H9 (cell line): Measurements from ENCODE around the gene FICD. TPM values are rescaled to one million over a fixed set of nuclear protein-coding genes. Genes with fewer than 3 reads are reported as not detected.

ENCODE experiments used
- DNase-seq: peaks from one replicate; pipeline ENCODE4 v3.0.0-alpha.2; 2017
- H2AFZ ChIP-seq: one replicate; pipeline ENCODE4 v1.6.1; 2013; ENCODE audit warnings: mild to moderate bottlenecking, low read length, control low read depth, moderate library complexity
- H2AK5ac ChIP-seq: 2 replicates; pipeline ENCODE4 v1.6.1; 2013; ENCODE audit warnings: low read length, control low read depth, mixed read lengths; ENCODE audit not compliant: insufficient read length
- H2BK120ac ChIP-seq: one replicate; pipeline ENCODE4 v1.6.1; 2013; ENCODE audit warnings: low read depth, mild to moderate bottlenecking, low read length, control low read depth, inconsistent platforms; ENCODE audit not compliant: poor library complexity, severe bottlenecking
- H2BK12ac ChIP-seq: 2 replicates; pipeline ENCODE4 v1.6.1; 2013; ENCODE audit warnings: low read length, control low read depth, mixed read lengths, low read depth; ENCODE audit not compliant: insufficient read length
- H2BK15ac ChIP-seq: 2 replicates; pipeline ENCODE4 v1.6.1; 2013; ENCODE audit warnings: low read depth, low read length, control low read depth
- H2BK20ac ChIP-seq: one replicate; pipeline ENCODE4 v1.6.1; 2013; ENCODE audit warnings: low read depth, mild to moderate bottlenecking, low read length, control low read depth, inconsistent platforms; ENCODE audit not compliant: poor library complexity, severe bottlenecking
- H2BK5ac ChIP-seq: 2 replicates; pipeline ENCODE4 v1.6.1; 2013; ENCODE audit warnings: low read length, control low read depth, mixed read lengths; ENCODE audit not compliant: insufficient read length
- H3K14ac ChIP-seq: 2 replicates; pipeline ENCODE4 v1.6.1; 2013; ENCODE audit warnings: low read length, control low read depth; ENCODE audit not compliant: insufficient read depth
- H3K18ac ChIP-seq: 2 replicates; pipeline ENCODE4 v1.6.1; 2013; ENCODE audit warnings: low read depth, mild to moderate bottlenecking, mixed read lengths, low read length, control low read depth; ENCODE audit not compliant: insufficient read length
- H3K23ac ChIP-seq: 2 replicates; pipeline ENCODE4 v1.6.1; 2013; ENCODE audit warnings: low read length, control low read depth, mixed read lengths, low read depth; ENCODE audit not compliant: insufficient read length
- H3K23me2 ChIP-seq: 2 replicates; pipeline ENCODE4 v1.6.1; 2013; ENCODE audit warnings: low read depth, mild to moderate bottlenecking, mixed read lengths, low read length, control low read depth; ENCODE audit not compliant: insufficient read length, poor library complexity, severe bottlenecking
- H3K27ac ChIP-seq: 2 replicates; pipeline ENCODE4 v1.5.1; 2013; ENCODE audit warnings: low read length, control low read depth, mixed read lengths, low read depth; ENCODE audit not compliant: insufficient read length
- H3K27me3 ChIP-seq: 2 replicates; pipeline ENCODE4 v1.6.1; 2013; ENCODE audit warnings: low read length, control low read depth, inconsistent platforms; ENCODE audit not compliant: insufficient read depth
- H3K4ac ChIP-seq: 2 replicates; pipeline ENCODE4 v1.6.1; 2013; ENCODE audit warnings: low read depth, mild to moderate bottlenecking, control low read depth, inconsistent platforms, low read length, moderate library complexity
- H3K4me1 ChIP-seq: 2 replicates; pipeline ENCODE4 v1.6.1; 2013; ENCODE audit warnings: low read length, control low read depth, inconsistent platforms; ENCODE audit not compliant: insufficient read depth
- H3K4me2 ChIP-seq: 2 replicates; pipeline ENCODE4 v1.6.1; 2013; ENCODE audit warnings: low read length, control low read depth, mixed read lengths; ENCODE audit not compliant: insufficient read length, insufficient read depth
- H3K56ac ChIP-seq: 2 replicates; pipeline ENCODE4 v1.6.1; 2013; ENCODE audit warnings: low read depth, mild to moderate bottlenecking, mixed read lengths, low read length, control low read depth; ENCODE audit not compliant: insufficient read length
- H3K79me1 ChIP-seq: 2 replicates; pipeline ENCODE4 v1.6.1; 2013; ENCODE audit warnings: low read depth, mild to moderate bottlenecking, moderate library complexity, low read length, control low read depth, inconsistent platforms; ENCODE audit not compliant: insufficient read depth, poor library complexity, severe bottlenecking
- H3K79me2 ChIP-seq: 2 replicates; pipeline ENCODE4 v1.6.1; 2013; ENCODE audit warnings: low read length, control low read depth, inconsistent platforms; ENCODE audit not compliant: insufficient read depth
- H3K9ac ChIP-seq: 2 replicates; pipeline ENCODE4 v1.6.1; 2013; ENCODE audit warnings: low read length, control low read depth, mixed read lengths; ENCODE audit not compliant: insufficient read length; ENCODE audit errors: extremely low read depth
- H3K9me3 ChIP-seq: one replicate; pipeline ENCODE4 v1.6.1; 2013; ENCODE audit warnings: low read depth, low read length, inconsistent platforms; ENCODE audit not compliant: control insufficient read depth
- H3T11ph ChIP-seq: one replicate; pipeline ENCODE4 v1.6.1; 2013; ENCODE audit warnings: mild to moderate bottlenecking, low read length, control low read depth, inconsistent platforms
- H4K20me1 ChIP-seq: one replicate; pipeline ENCODE4 v1.6.1; 2013; ENCODE audit not compliant: control insufficient read depth, insufficient read length, insufficient read depth
- H4K5ac ChIP-seq: 2 replicates; pipeline ENCODE4 v1.6.1; 2013; ENCODE audit warnings: low read depth, mild to moderate bottlenecking, mixed read lengths, low read length, control low read depth; ENCODE audit not compliant: insufficient read length
- H4K8ac ChIP-seq: replicated peaks from 2 replicates; pipeline ENCODE4 v1.6.1; 2013; ENCODE audit warnings: low read length, control low read depth, mixed read lengths, low read depth; ENCODE audit not compliant: insufficient read length
- H4K91ac ChIP-seq: 2 replicates; pipeline ENCODE4 v1.6.1; 2013; ENCODE audit warnings: low read depth, mild to moderate bottlenecking, moderate library complexity, mixed read lengths, low read length, control low read depth; ENCODE audit not compliant: insufficient read length
- H3K27ac Mint-ChIP-seq, 3 experiments: 2 replicates in 2 of 3; 3 replicates in 1 of 3; pipeline ENCODE4 v1.8.0; 2020 to 2021; ENCODE audit warnings: mixed read lengths in 3 of 3, mild to moderate bottlenecking in 1 of 3, moderate library complexity in 1 of 3
- H3K27me3 Mint-ChIP-seq: 2 replicates; pipeline ENCODE4 v1.8.0; 2021; ENCODE audit warnings: low read depth, mild to moderate bottlenecking, moderate library complexity, mixed read lengths
- H3K36me3 Mint-ChIP-seq, 3 experiments: 2 replicates in 2 of 3; 3 replicates in 1 of 3; pipeline ENCODE4 v1.8.0; 2020 to 2021; ENCODE audit warnings: low read depth in 3 of 3, mixed read lengths in 3 of 3; ENCODE audit not compliant: insufficient read depth in 1 of 3
- H3K4me1 Mint-ChIP-seq, 2 experiments: 2 replicates each; pipeline ENCODE4 v1.8.0; 2020; ENCODE audit warnings: mixed read lengths in 2 of 2
- H3K4me3 Mint-ChIP-seq, 2 experiments: 2 replicates in 1 of 2; 3 replicates in 1 of 2; pipeline ENCODE4 v1.8.0; 2020 to 2021; ENCODE audit warnings: mild to moderate bottlenecking in 2 of 2, mixed read lengths in 2 of 2, moderate library complexity in 1 of 2
- H3K9me3 Mint-ChIP-seq, 2 experiments: 2 replicates in 1 of 2; 3 replicates in 1 of 2; pipeline ENCODE4 v1.8.0; 2020; ENCODE audit warnings: mild to moderate bottlenecking in 2 of 2, mixed read lengths in 2 of 2, moderate library complexity in 1 of 2
- CTCF ChIP-seq: fragments of 200-600 bp; sonication (generic); conservative IDR thresholded peaks from 3 replicates; pipeline ENCODE4 v1.8.0; 2021; ENCODE audit warnings: antibody characterized with exemption, mild to moderate bottlenecking
- WGBS: extraction: QIAGEN DNeasy Blood & Tissue Kit; methylation state at CpG from one replicate; pipeline ENCODE4 v1.1.7; 2013; ENCODE audit warnings: missing lambda C conversion rate, low lambda C conversion rate, mixed read lengths; ENCODE audit not compliant: insufficient read length; ENCODE audit errors: extremely low coverage; 5-methylcytosine and 5-hydroxymethylcytosine counted together
- long read RNA-seq: library from polyadenylated mRNA; unstranded; transcript quantifications from one replicate; pipeline ENCODE4 v2.0.0, GENCODE V29; 2020
- total RNA-seq: library from RNA; stranded (reverse); gene quantifications from 2 replicates; pipeline ENCODE4 v1.2.1, GENCODE V29; 2021

The FICD gene
- 4.6 and 5.1 TPM in 2 replicates for total RNA-seq
- long read RNA-seq, transcript FICD-204 (3 exons, 3,347 nt) = major isoform, 75 of 80 reads
- long read RNA-seq, partial matches to known transcripts = 3 of 80 reads
- long read RNA-seq, other reads (novel, unspliced or antisense) = 2 of 80 reads

DNA sequence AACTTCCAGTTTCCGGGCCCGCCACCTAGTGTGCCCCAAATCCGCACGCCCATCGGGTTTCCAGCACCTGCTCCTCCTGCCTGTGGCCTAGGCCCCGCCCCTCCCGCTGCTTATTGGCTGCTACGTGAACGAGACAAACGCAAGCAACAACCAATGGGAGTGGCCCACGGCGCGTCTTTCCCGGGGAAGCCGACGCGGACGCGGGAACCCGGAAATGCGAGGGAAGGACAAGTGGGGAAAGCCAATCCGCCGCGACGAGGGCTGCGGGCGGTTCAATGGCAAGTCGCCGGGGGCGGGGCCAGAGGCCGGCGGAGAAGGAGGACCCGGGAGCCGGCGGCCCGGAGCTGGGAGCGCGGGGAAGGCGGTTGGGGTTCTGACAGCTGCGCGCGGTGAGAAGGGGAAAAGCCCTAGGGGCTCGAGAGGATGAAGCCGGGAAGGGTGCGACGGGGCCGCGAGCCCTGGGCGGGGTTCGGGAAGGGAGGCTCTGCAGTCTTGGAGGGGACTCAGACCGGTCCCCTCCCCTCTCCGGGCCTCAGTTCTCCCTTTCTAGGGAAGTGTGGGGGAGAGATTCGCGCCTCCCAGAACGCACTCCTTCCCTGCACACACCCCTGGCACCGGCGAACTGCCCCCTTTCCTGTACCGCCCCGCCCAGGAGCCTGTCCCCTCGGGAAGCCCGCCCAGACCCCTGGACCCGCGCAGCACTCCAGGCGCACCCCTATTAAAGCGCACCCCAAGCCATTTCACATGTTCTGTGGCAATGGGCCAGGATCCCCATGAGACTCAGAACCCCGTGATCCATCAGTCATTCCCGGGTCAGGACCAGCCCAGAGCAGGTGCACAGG is at the start of gene FICD:
TSS of gene FICD (plus strand) at position 305 of the 842 bp plus-strand sequence. CDS start 1,696 bp downstream, outside the sequence.
- Histone ChIP-seq H2BK5ac (no peak within 1 kb of the TSS), H3K4me2 (peak within 1 kb of the TSS; percentile 88), H3K4ac (no peak within 1 kb of the TSS), H3K18ac (peak within 1 kb of the TSS; percentile 74), H2BK12ac (no peak within 1 kb of the TSS), H3K56ac (no peak within 1 kb of the TSS), H4K5ac (no peak within 1 kb of the TSS), H4K91ac (no peak within 1 kb of the TSS), H2AFZ (peak within 1 kb of the TSS; percentile 59), H3K27me3 (no peaks in the 10 kb centered on the region; the same call in 1 of the 2 replicates), H3T11ph (no peak within 1 kb of the TSS), H2BK120ac (no peak within 1 kb of the TSS), H2AK5ac (no peak within 1 kb of the TSS), H3K23ac (no peak within 1 kb of the TSS), H3K9me3 (no peaks in the 10 kb centered on the region), H3K4me1 (peaks cover 6% of the 10 kb centered on the region; the same call in 1 of the 2 replicates), H4K8ac (no peak within 1 kb of the TSS), H2BK15ac (no peak within 1 kb of the TSS), H3K14ac (0 out of 2 replicates have a peak within 1 kb of the TSS, but pooled peaks have one; percentile 80), H3K79me1 (peaks cover 5% of the 10 kb centered on the region), H3K79me2 (no peaks in the 10 kb centered on the region), H3K9ac (peak within 1 kb of the TSS; percentile 73), H4K20me1 (peaks cover 2% of the 10 kb centered on the region), H2BK20ac (no peak within 1 kb of the TSS), H3K23me2 (peaks cover 6% of the 10 kb centered on the region), H3K27ac (no peak within 1 kb of the TSS)
- Mint-ChIP-seq H3K36me3 (peaks cover 16 to 30% (median 22%) of the 10 kb centered on the region in 3 experiments; a peak in 6 of 7 replicates), H3K27me3 (no peaks in the 10 kb centered on the region; the same call in 1 of the 2 replicates), H3K4me1 (peaks cover 18 to 22% of the 10 kb centered on the region in 2 experiments), H3K9me3 (no peaks in the 10 kb centered on the region), H3K4me3 (peak within 1 kb of the TSS; percentile 86 to 91), H3K27ac (peak within 1 kb of the TSS in 1 of 3 experiments; percentile 90; a peak in 3 of 7 replicates)
- TF ChIP-seq CTCF = peak; percentile 12; the same call in 1 of the 3 replicates
- DNase-seq = peak; percentile 100
- WGBS = no CpG with 5 or more reads among the region's 67 CpGs
